HFFc6 (cell line): ENCODE data around the gene GSG1L. TPM values are rescaled to one million over a fixed set of nuclear protein-coding genes. Genes with fewer than 3 reads are reported as not detected.
A peak's percentile ranks its signal among the peaks of the same experiment; 100 is the strongest.
"Not testable (repeated sequence)": the region's sequence is repeated elsewhere in the genome, so short reads cannot be mapped to it uniquely, and the experiment has no call there.

Experiments
- DNase-seq: peaks from one replicate; pipeline ENCODE4 v3.0.0-alpha.2; 2018
- H3K27ac Mint-ChIP-seq: 2 replicates; pipeline ENCODE4 v1.8.0; 2020; ENCODE audit warnings: mild to moderate bottlenecking, mixed read lengths
- H3K27me3 Mint-ChIP-seq: 2 replicates; pipeline ENCODE4 v1.8.0; 2021; ENCODE audit warnings: mild to moderate bottlenecking, moderate library complexity, mixed read lengths; ENCODE audit not compliant: insufficient read depth
- H3K36me3 Mint-ChIP-seq: 2 replicates; pipeline ENCODE4 v1.8.0; 2021; ENCODE audit warnings: low read depth, mixed read lengths
- H3K4me1 Mint-ChIP-seq: 2 replicates; pipeline ENCODE4 v1.8.0; 2020; ENCODE audit warnings: low read depth, mixed read lengths
- H3K4me3 Mint-ChIP-seq: 2 replicates; pipeline ENCODE4 v1.8.0; 2020; ENCODE audit warnings: mild to moderate bottlenecking, moderate library complexity, mixed read lengths
- H3K9me3 Mint-ChIP-seq: 2 replicates; pipeline ENCODE4 v1.8.0; 2020; ENCODE audit warnings: mild to moderate bottlenecking, mixed read lengths
- CTCF ChIP-seq: fragments of 200-600 bp; sonication (generic); IDR thresholded peaks from 2 replicates; pipeline ENCODE4 v1.5.0; 2021; ENCODE audit warnings: antibody characterized with exemption, mild to moderate bottlenecking
- total RNA-seq, 6 experiments: library from RNA; stranded (reverse); fragmentation: NEBNext Ultra II Directional; extraction: Animal tissue kit (Norgen Biotek cat#: 25700); gene quantifications; 2 replicates in 1 of 6; 3 replicates in 5 of 6; pipeline ENCODE4 v1.2.3, GENCODE V29; 2021

Gene GSG1L
- total RNA-seq, 6 experiments from 2014 or later = not detected

GRCh38 chr16:27892879-27893278, 170.6 kb downstream of the GSG1L start:
- H3K27me3 Mint-ChIP-seq = peaks cover 33% of the 10 kb centered on the region
- H3K4me3 Mint-ChIP-seq = no peak overlapping the region
- TF ChIP-seq CTCF = peak; percentile 33
- H3K27ac Mint-ChIP-seq = no peak overlapping the region
- peaks cover 5% of the 10 kb centered on the region; the same call in 1 of the 2 replicates for H3K9me3 Mint-ChIP-seq
- no peaks in the 10 kb centered on the region for H3K36me3 Mint-ChIP-seq
- DNase-seq = no peak
- no peaks in the 10 kb centered on the region for H3K4me1 Mint-ChIP-seq

- Mint-ChIP-seq H3K27ac (no peak overlapping the region), H3K36me3 (no peaks in the 10 kb centered on the region), H3K4me3 (no peak overlapping the region), H3K27me3 (peaks cover 30% of the 10 kb centered on the region), H3K4me1 (no peaks in the 10 kb centered on the region), H3K9me3 (no peaks in the 10 kb centered on the region)
- no peak for TF ChIP-seq CTCF
- DNase-seq = no peak
Observed at GRCh38 chr16:27890866-27891265, 172.6 kb downstream of the GSG1L start.

- Mint-ChIP-seq H3K27ac (no peak overlapping the region), H3K9me3 (no peaks in the 10 kb centered on the region), H3K36me3 (no peaks in the 10 kb centered on the region), H3K4me3 (no peak overlapping the region), H3K4me1 (no peaks in the 10 kb centered on the region), H3K27me3 (peaks cover 30% of the 10 kb centered on the region)
- TF ChIP-seq CTCF = no peak
- no peak for DNase-seq
Observed at GRCh38 chr16:27890006-27890405, 173.5 kb downstream of the GSG1L start.

- no peak overlapping the region for H3K27ac Mint-ChIP-seq
- no peak for DNase-seq
- H3K9me3 Mint-ChIP-seq = peaks cover 10% of the 10 kb centered on the region; the same call in 1 of the 2 replicates
- no peak overlapping the region for H3K4me3 Mint-ChIP-seq
- H3K36me3 Mint-ChIP-seq = no peaks in the 10 kb centered on the region
- peaks cover 15% of the 10 kb centered on the region for H3K27me3 Mint-ChIP-seq
- no peak for TF ChIP-seq CTCF
- H3K4me1 Mint-ChIP-seq = no peaks in the 10 kb centered on the region
Observed at GRCh38 chr16:27883576-27883975, 179.9 kb downstream of the GSG1L start.

GRCh38 chr16:27880287-27880686, 183.2 kb downstream of the GSG1L start:
- peaks cover 14% of the 10 kb centered on the region for H3K9me3 Mint-ChIP-seq
- no peak for TF ChIP-seq CTCF
- no peaks in the 10 kb centered on the region for H3K36me3 Mint-ChIP-seq
- H3K27ac Mint-ChIP-seq = no peak overlapping the region
- no peaks in the 10 kb centered on the region for H3K4me1 Mint-ChIP-seq
- no peak for DNase-seq
- peaks cover 10% of the 10 kb centered on the region for H3K27me3 Mint-ChIP-seq
- no peak overlapping the region for H3K4me3 Mint-ChIP-seq

DNA sequence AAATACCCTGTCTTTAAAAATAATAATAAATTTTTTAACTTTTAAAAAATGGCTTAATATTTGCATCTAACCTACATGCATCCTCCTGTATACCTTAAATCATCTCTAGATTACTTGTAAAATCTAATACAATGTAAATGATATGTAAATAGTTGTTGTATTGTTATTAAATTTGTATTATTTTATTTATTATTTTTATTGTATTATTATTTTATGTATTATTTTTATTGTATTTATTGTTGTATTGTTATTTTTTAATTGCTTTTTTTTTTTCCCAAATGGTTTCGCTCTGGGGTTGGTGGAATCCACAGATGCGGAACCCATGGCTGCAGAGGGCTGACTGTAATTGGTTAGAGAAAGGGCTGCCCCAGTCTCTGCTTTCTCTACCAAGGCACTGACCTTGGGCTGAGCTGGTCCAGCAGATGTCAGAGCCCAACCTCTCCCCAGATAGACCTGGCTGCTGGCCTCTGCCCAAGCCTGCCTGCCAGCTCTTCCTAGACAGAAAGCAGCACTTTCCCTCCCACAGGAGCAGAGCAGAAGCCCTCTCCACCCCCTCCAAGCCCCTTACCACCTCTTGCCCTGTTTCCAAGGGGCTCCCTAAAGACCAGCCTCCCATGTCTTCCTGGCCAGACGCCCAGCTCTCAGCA, 183.8 kb downstream of the GSG1L start:
- H3K36me3 Mint-ChIP-seq = no peaks in the 10 kb centered on the region
- DNase-seq = no peak
- H3K27ac Mint-ChIP-seq = no peak overlapping the region
- no peak overlapping the region for H3K4me3 Mint-ChIP-seq
- H3K4me1 Mint-ChIP-seq = no peaks in the 10 kb centered on the region
- peaks cover 20% of the 10 kb centered on the region for H3K9me3 Mint-ChIP-seq
- TF ChIP-seq CTCF = no peak
- H3K27me3 Mint-ChIP-seq = peaks cover 10% of the 10 kb centered on the region

DNA sequence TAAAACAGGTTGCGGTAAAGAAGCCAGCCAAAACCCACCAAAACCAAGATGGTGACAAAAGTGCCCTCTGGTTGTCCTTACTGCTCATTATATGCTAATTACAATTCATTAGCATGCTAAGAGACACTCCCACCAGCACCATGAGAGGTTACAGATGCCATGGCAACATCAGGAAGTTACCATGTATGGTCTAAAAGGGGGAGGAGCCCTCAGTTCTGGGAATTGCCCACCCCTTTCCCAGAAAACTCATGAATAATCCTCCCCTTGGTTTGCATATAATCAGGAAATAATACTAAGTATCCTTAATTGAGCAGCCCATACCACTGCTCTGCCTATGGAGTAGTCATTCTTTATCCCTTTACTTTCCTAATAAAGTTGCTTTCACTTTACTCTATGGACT, 190.9 kb downstream of the GSG1L start:
- not testable (repeated sequence) for H3K27ac Mint-ChIP-seq, H3K4me1 Mint-ChIP-seq, H3K36me3 Mint-ChIP-seq, DNase-seq, H3K27me3 Mint-ChIP-seq, H3K4me3 Mint-ChIP-seq
- H3K9me3 Mint-ChIP-seq = peaks cover 22% of the 10 kb centered on the region
